Hepatocyte (in vitro differentiated cells): ENCODE results near the gene SNCG.

Experiments used
- EZH2 ChIP-seq: fragments of 200-600 bp; sonication (generic); IDR thresholded peaks from 2 replicates; pipeline ENCODE4 v1.6.1; 2016; ENCODE audit warnings: antibody characterized with exemption, mild to moderate bottlenecking, borderline replicate concordance
- TF ChIP-seq, protein P1 (sequence below): fragments of 200-600 bp; sonication (generic); IDR thresholded peaks from 2 replicates; pipeline ENCODE4 v1.5.1; 2016; ENCODE audit warnings: antibody characterized with exemption, mild to moderate bottlenecking; ENCODE audit not compliant: poor library complexity

DNA sequence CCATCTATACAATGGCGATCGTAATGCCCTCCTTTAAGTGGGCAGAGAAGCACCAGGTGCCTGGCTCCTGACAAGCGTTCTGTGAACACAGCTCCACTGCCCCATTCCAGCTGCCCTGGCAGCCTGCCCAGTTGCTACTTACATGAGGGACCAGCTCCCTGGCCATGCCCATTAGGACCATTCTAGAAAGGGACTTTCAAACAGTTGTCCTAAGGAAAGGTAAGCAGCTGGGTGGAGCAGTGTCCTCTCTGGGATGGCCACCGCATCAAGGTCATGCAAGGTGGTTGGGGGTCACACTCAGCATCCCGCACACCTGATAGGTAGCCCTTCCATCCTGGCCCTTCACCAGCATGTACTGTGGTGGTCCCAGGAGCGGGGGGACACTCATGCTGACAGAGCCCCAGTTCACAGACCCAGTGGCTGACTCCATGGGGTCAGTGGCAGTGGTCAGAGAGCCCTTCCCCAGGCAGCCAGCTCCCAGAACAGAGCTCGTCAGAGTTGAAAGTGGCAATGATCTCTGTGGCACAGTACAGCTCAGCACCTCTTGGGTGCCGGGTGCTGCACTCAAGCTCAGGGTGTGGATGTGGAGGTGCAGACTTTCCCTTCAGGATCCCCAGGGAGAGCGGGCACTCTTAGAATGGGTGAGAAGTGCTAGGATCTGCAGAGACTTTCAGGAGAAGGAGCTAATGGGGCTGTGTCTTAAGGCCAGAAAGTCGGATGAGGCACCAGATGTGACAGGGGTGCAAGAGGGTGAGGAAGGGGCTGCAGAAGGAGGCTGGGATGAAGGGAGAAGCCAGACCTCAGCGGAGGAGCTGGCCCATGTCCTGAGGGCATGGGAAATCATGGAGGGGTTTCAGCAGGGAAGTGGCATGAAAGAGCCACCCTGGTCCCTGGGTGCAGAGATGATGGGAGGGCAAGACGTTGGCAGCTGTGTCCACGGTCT lies 11.9 kb upstream of the SNCG start:
- TF ChIP-seq, protein P1, sequence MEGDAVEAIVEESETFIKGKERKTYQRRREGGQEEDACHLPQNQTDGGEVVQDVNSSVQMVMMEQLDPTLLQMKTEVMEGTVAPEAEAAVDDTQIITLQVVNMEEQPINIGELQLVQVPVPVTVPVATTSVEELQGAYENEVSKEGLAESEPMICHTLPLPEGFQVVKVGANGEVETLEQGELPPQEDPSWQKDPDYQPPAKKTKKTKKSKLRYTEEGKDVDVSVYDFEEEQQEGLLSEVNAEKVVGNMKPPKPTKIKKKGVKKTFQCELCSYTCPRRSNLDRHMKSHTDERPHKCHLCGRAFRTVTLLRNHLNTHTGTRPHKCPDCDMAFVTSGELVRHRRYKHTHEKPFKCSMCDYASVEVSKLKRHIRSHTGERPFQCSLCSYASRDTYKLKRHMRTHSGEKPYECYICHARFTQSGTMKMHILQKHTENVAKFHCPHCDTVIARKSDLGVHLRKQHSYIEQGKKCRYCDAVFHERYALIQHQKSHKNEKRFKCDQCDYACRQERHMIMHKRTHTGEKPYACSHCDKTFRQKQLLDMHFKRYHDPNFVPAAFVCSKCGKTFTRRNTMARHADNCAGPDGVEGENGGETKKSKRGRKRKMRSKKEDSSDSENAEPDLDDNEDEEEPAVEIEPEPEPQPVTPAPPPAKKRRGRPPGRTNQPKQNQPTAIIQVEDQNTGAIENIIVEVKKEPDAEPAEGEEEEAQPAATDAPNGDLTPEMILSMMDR = no peak
- no peak for TF ChIP-seq EZH2
